HG03064 (cell line): ENCODE results near the gene GMDS.
A peak's percentile ranks its signal among the peaks of the same experiment; 100 is the strongest.

Experiments
- ATAC-seq: cut with Tn5 transposase; IDR thresholded peaks from one replicate; pipeline ENCODE4 v1.9.1; 2021; ENCODE audit warnings: low read depth; ENCODE audit not compliant: unreplicated experiment

Gene GMDS

DNA sequence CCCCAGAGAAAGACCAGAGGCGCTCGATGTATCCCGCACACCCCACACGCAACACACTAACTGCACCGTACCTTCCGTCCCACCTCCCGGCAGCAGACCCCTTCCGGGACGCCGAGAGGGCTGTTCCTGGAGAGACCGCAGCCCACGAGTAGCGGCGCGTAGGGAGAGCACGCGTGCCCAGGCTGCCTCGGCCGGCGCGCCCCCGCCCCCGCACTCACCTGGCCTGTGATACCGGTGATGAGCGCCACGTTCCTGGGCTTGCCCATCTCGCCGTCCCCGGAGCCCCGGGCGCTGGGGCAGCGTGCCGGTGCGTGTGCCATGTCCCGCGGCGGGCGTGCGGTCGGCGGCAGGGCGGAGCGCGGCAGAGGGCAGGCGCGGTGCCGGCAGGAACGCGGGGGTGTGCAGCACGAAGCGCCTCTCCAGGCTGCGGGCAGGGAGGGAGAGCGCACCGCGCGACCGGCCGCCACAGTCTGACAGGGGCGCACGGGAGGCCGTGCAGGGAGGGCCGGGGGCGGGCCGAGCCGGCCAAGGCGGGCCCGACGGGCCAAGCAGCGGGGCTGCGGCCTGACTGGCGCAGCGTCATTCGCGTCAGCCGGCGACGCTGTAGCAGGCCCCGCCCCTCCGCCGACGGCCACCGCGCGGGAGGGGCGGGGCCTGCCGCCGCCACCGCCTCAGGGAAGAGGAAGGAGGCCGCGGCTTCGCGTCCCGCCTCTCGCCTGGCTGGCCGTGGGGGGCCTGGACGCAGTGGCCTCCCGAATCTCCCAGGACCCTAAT lies at the start of gene GMDS:
TSS of gene GMDS (minus strand) at position 503 of the 774 bp plus-strand sequence.
- ATAC-seq: peak; percentile 91

DNA sequence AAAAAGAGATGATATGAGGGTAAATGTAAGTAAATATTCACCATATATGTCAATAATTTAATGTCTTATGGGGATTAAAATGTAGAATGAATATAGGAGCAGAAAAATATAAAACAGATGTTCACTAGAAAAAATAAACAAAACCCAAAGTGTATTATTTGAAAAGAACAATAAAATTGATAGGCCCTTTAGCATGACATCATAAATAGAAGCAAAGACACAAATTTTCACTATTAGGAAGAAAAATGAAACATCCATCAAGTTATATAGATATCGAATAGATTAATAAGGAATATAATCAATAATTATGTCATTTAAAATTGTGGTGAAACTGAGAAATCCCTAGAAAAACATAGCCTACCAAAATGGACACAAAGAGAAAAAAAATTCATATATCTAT lies 40.1 kb upstream of the GMDS start:
- ATAC-seq: no peak

DNA sequence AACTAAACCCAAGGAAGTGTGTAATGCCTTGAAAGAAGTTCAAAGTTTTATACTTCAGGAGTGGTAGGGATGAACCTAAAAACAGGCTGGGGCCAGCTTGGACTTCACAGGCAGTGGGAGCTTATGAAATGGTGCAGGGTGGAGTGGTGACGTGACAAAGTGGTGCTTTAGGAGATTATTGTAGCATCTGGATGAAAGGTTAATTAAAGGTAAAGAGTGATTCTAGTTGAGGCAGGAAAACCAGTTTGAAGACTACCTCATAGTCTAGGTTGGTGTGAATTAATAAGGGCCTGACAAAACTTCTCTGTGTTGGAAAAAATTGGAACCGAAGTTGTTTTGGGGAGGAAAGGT lies 30.5 kb upstream of the GMDS start:
- no peak for ATAC-seq

DNA sequence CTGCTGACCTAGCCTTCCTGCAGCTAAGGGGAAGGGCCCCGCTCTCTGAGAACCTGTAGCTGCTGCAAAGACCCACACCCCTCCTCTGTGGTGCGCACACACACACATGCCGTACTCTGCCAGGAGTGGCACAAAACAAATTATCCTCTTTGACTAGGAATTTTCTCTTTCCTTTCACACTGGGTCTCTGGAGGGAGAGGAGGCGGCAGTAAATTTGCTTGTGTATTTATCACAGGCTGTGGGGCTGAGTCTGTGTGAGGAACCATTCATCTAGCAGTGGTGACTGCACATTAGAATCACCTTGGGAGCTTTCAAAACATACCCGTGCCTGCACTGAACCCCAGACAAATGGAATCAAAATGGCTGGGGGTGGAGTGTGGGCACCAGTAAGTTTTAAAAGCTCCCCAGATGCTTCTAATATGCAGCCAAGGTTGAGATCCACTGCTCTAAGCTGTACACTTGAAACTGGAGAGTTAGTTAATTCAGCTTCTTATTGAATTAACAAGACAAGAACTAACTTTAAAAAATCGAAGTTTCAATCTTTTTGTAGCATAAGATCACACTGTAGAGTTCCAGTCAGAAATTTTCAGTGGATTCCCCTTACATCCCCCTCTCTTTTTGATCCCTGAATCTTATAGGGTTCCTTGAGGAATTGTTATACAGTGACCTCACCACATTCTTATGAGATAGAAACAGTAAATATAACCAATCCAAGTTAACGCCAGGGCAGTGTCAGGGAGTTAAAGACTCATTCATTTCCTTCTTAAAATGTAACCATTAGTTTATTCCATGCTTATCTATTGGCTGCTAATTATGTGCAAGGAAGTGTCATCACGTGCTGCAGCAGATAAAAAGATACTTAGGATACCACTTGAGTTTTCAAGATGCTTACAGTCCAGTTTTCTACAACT lies 29.8 kb upstream of the GMDS start:
- ATAC-seq: no peak

DNA sequence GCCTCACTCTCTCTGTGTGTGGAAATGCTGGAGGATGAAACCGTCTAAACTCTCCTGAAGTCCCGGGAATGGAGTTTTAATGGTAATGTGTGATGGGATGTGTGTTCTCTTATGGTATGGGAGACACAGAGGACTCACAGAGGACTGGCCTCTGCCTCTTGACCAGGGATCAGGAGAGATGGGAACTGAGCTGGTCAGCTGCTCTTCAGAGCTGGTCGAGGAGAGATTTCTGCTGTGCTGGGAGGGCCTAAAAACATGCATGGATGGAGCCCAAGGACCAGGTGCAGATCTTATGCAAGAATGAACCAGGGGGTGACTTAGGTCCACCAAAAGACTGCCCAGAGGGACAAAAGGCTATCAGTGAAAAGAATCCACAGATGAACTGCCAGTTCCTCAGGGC lies 27.3 kb upstream of the GMDS start:
- no peak for ATAC-seq

DNA sequence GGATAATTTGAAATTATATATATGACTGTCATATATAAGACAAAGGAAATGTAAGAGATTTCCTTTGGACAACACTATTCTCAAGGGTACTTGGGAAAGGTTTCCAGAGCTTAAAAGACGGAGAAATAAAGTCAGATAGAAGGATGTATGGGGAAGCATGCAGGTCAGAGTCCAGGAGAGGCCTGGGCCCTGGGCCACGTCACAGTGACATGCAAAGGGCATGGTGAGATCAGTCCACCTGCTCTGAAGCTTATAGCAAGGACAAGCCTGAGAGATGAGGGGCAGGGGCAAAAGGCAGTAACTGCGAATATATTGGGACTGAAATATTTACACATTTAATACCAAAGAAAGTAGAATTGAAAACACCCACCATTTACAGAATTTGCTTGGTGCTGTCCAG lies 24.6 kb upstream of the GMDS start:
- ATAC-seq: no peak

DNA sequence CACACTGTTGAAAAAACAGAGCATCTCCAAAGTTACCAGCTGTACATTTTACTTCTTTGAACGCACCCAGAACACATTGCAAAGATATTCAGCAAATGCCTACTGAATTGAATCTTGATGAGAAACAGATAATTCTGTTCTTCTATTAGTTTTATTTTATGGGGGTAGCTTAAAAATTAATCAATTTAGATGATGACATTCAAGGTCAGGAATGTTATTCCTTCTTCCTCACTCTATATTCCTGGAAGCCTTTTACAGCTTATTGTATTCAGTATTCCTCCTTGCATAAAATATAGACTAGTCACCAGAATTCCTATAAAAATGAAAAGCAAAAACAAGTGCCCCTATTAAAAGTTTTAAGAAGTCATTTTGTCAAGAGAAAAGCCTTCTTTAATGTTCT lies 21.4 kb upstream of the GMDS start:
- ATAC-seq: no peak

DNA sequence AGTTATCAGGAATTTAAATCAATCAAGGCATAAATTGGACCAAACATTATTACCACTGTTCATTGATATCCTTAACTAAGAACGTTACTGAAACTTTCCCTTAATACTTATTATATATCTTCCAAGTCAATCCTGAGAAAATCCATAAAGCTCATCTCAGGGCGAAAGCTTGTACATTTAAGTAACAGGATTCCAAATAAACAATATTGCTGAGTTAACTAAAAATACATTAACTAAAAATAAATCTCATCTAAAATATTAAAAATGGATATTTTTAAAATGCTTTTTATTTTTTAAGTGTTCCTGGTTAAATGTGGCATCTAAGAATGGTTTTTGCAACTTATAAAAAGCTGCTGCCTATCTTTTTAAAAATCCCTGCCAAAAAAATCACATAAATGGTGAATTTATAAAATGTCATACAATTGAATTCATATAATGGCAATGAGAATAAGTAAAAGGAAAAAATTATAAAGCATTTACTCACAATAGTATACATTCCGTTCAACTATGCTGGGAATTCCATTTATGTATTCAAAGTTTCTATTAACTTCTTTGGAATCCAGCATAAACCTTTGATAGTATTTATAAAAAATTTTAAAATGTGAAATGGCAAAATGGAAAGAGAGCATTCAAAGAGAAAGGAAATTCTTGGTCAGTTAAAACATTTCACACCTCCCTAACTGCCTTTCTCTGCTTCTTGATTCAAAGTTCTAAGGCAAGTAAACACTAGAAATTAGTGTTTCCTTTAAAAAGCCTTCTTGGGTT lies 20.8 kb upstream of the GMDS start:
- ATAC-seq: no peak

DNA sequence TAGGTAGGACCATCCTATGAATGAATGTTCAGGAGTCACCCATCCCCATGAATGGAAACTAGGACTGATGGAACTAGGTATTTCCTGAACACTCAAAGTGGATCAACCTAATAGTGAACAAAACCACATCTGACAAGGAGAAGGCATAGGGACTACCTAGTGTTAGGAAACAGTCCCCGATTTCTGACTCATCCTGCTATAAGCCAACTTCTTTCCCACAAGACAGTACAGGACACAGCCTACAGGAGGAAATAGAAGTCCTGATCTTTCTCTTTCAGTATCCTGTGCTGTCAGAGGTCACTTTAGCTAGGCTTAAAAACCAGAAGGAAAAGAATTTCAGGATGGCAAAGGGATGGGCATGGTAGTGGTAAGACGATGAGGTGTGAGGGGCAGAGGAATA lies 19.5 kb upstream of the GMDS start:
- ATAC-seq: no peak

DNA sequence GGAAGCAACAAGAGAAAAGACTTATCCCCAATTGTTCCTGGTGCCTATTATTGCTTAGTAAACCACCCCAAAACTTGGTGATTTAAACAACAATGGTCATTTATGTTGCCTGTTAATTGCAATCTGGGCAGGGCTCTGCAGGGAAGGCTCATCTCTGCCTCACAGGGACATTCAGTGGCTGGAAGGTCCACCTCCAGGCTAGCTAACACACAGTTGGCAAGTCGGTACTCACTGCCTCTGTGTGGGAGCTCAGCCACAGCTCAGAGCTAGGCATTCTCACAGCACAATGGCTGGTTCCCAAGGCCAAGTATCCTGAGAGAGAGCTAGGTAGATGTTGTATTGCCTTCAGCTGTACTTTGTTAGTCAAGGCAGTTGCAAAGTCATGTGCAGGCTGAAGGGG lies 18.5 kb upstream of the GMDS start:
- no peak for ATAC-seq

DNA sequence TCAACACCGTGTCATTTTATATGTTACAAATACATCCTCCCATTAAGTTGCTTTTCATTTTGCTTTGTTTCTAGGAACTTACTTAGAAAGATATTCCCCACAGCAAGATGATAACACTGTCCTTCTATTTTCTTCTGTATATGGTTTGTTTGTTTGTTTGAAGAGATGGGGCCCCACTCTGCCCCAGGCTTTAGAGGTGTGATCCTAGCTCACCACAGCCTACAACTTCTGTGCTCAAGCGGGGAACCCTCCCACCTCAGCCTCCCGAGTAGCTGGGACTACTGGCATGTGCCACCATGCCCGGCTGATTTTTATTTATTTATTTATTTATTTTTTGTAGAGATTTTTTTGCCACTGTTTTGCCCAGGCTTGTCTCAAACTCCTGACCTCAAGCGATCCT lies 14.2 kb upstream of the GMDS start:
- no peak for ATAC-seq

DNA sequence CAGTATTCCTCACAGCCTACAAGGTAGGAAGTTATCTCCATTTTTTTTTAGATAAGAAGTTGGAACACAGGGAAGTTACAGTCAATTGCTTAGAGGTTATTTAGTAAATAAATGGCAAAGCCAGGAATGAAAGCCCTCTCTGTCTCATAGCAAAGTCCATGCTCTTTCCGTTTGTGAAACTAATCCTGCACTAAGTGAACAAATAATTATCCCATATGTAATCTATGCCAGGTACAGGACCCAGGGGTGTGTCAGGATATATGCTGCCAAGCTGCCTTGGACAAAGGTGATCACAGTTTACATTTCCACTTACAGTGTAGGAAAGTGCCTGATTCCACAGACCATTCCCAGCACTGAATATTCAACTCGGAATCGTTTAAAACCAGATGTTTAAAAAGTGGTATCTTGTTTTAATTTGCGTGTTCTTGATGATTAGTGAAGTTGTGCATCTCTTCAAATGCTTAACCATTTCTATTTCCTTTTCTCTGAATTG lies 13.6 kb upstream of the GMDS start:
- no peak for ATAC-seq

DNA sequence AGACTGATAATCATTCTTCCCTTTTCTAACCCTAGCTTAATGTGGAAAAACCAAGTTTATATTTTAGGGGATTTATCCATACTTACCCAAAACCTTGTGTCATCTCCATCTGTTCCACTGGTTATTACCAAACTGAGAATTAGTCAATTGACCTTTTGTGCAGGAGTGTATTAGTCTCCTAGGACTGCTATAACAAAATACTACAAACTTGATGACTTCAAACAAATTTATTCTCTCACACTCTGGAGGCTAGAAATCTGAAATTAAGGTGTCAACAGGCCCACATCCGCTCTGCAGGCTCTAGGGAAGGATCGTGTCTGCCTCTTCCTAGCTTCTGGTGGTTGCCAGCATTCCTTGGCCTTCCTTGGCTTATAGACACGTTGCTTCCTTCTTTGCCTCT lies 12.7 kb upstream of the GMDS start:
- ATAC-seq: no peak

DNA sequence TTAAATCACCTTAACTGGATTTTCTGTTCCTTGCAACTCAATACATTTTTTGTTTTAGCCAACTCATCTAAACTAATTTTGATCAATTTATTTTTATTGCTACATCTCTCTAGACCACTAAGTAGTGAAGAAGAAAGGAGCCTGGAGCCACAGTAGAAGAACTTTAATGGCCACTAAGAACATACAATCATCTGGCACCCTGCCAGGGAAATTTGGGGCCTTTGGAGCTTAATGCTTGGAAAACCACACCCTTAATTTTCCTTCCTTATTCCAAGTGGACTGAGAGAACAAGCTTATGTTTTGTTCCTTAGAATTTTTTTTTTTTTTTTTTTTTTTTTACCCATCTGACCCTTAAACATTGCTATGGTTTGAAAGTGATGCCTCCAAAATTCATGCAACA lies 12.0 kb upstream of the GMDS start:
- ATAC-seq: no peak

DNA sequence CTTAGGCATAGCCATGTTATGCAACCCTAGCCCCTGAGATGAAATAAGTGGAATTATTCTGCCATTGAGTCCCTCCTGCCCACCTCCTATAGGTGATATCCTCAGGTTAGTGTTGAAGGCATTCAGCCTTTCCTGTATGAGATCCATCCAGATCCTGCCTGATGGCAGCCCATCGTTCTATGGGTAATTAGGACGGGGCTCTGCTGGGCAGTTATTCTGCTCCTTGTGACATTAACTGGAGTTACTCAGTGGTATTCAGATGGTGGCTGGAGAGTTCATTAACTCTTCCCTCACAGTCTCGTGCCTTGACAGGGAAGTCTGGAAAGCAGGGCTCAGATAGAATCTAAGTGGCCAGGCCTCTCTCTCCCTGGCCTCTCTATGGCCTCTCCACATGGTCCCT lies 9.3 kb upstream of the GMDS start:
- ATAC-seq: no peak

DNA sequence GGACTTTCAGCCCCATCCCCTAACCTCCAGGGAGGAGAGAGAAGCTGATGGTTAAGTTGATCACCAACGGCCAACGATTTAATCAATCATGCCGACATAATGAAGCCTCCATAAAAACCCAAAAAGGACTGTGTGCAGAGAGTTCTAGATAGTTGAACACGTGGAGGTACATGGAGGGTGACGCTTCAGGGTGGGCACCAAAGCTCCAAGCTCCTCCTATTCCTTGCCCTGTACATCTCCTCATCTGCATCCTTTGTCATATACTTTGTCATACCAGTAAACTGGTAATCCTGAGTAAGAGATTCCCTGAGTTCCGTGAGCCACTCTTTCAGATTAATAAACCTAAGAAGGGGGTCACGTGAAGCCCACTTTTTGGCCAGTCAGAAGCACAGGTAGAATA lies 3.7 kb upstream of the GMDS start:
- no peak for ATAC-seq

DNA sequence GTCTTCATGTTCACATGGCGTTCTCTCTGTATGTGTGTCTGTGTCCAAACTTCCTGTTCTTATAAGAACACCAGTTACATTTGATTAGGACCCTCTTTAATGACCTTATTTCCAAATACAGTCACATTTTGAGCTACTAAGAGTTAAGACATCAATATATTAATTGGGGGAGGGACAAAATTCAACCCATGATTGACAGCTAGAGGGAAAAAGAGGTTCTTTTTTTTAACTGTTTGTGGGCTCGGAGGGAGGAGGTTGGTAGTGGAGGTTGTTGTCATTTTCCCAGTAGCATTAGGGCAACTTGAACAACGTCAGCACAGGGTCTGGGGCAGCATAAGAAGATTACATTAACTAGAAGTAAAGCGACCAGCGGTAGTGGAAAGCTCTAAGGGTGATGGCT lies 2.3 kb upstream of the GMDS start:
- no peak for ATAC-seq

DNA sequence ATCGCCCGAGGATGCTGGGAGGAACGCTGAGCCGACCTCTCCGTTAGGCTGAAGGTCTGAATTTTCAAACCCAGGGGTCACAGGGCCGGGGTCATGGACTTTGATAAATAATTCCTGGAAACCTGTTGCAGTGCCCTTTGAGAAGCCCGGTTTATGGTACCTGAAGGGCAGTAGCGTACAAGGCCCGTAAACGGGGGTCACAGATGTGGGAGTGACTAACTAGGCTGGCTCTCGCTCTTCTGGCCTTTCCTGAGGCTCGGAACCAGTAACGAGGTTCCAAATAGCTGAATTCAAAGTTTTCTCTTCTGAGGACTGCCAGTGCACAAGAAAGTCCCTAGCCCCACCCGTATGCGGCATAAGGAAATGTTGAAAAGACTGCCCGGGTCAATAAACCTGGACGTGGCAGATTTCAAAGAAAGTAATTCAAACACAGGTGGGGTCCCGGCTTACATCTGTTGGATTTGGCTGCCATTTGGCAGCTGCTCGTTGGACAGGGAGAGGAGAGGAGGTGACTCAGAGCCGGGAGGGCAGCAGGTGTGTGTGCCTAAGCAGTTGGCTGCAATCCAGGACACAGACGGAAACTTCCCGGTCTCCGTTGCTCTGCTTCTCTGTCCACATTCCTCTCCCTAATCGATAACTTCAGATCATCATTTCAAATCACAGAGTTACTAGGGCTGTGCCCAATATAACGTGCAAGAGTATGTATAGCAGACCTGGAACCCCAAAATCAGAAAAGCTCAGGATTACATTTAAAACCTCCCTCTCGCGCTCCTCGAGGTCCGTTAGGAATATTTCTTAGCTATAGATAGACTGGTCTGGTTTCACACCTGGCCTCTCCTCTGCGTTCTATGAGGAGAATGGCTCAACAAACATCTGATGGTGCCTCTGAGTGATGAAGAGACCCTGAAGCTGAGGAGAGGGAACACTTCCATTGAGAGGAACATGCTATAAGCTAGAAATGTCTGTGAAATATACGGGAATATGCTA lies 765 bp upstream of the GMDS start:
- ATAC-seq: no peak

DNA sequence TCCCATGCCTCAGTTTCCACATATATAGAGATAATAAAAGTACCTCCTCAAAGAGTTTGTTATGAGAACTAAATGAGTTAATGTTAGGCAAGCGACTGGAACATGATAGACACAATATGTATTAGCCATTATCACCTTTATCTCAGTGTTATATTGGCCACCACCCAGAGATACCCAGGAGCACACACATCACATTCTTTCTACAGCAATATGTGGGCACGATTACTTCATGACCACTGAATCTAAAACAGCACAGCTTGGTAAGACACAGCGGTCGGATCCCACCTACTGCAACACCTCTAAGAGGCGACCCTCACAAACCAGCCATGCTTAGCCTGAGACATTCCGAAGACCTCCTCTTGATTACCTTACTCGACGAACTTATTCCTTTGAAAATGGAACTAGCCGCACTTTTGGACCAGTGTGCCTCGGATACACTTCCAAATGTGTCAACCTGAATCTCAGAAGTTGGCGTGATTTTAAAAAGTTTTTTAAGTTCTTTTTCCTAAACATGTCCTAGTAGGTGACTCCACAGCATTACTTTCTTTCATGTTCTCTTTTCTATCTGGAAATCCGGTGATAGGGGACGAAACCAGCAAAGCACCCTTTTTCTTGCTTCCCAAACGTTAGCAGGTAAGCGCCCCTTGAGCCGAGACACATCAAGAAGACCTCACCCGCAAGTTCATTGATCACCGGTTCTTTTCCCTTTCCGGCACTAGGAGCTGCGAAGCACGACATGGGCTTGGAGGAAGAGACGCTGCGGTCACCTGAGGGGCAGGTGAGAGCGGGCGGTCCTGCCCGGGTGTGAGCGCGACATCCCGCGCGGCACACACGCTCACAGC lies 923 bp downstream of the GMDS start:
- ATAC-seq: peak; percentile 18
